C4-2B (cell line): ENCODE results near the gene RASL10B.

ENCODE experiments used
- CTCF ChIP-seq: fragments of 450-650 bp; conservative IDR thresholded peaks from 2 replicates; pipeline ENCODE4 v1.5.1; 2017; ENCODE audit warnings: mild to moderate bottlenecking
- ZFX ChIP-seq: fragments of 450-650 bp; IDR thresholded peaks from 2 replicates; pipeline ENCODE4 v1.6.1; 2017

DNA sequence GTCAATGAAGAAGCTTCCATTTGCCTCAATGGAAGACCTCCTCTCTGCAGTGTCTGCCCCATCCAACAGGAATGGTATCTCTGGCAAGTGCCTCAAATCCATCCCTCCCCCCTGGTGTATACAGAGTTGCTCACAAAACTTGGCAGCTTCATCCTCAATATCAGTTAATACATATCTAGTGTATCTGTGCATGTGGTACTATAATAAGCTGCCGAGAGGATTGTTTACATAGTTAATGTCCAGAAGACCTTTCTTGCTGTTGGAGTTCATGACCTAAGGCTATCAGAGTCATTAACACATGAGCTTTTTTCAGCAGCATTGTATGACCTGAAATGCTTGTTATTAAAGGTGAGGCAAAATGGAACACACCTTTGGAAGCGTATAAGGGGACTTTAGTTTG is 14.0 kb upstream of the RASL10B start:
- no peak for TF ChIP-seq CTCF
- TF ChIP-seq ZFX, result no peak
